ENCODE data around the gene TMEM202. TPM values are rescaled to one million over a fixed set of nuclear protein-coding genes. Genes with fewer than 3 reads are reported as not detected.
"Not testable (repeated sequence)": the region's sequence is repeated elsewhere in the genome, so short reads cannot be mapped to it uniquely, and the experiment has no call there.

TMEM202 gene
- total RNA-seq, 1 donor from 2014 or later = not detected

GRCh38 chr15:72396331-72396730, 1.8 kb upstream of the TMEM202 start:
- not testable (repeated sequence) for H3K27me3 ChIP-seq (ENCODE audit: control insufficient read depth in 3 of 3, insufficient read depth in 3 of 3, low read length in 3 of 3); H3K27ac ChIP-seq (ENCODE audit: low read depth, low read length); H3K9me3 ChIP-seq (ENCODE audit: control insufficient read depth in 3 of 3, low read length in 3 of 3); H3K4me1 ChIP-seq (ENCODE audit: control insufficient read depth in 3 of 3, insufficient read depth in 3 of 3, low read length in 3 of 3); H3K36me3 ChIP-seq (ENCODE audit: control insufficient read depth in 3 of 3, insufficient read depth in 3 of 3, low read length in 3 of 3); H3K9ac ChIP-seq (ENCODE audit: low read depth in 1 of 3, low read length in 3 of 3); H3K4me3 ChIP-seq (ENCODE audit: low read length in 3 of 3)

- Histone ChIP-seq H3K4me1 (ENCODE audit: control insufficient read depth in 3 of 3, insufficient read depth in 3 of 3, low read length in 3 of 3) (no peaks in the 10 kb centered on the region), H3K27ac (ENCODE audit: low read depth, low read length) (no peak overlapping the region), H3K9ac (ENCODE audit: low read depth in 1 of 3, low read length in 3 of 3) (no peak overlapping the region), H3K4me3 (ENCODE audit: low read length in 3 of 3) (no peak overlapping the region), H3K27me3 (ENCODE audit: control insufficient read depth in 3 of 3, insufficient read depth in 3 of 3, low read length in 3 of 3) (peaks cover 2 to 8% (median 4%) of the 10 kb centered on the region in 3 donors), H3K9me3 (ENCODE audit: control insufficient read depth in 3 of 3, low read length in 3 of 3) (no peaks in the 10 kb centered on the region), H3K36me3 (ENCODE audit: control insufficient read depth in 3 of 3, insufficient read depth in 3 of 3, low read length in 3 of 3) (no peaks in the 10 kb centered on the region)
These were observed 543 bp downstream of the TMEM202 start for GRCh38 chr15:72398648-72399047.

- H3K36me3 ChIP-seq (ENCODE audit: control insufficient read depth in 3 of 3, insufficient read depth in 3 of 3, low read length in 3 of 3) = no peaks in the 10 kb centered on the region
- peaks cover 2 to 8% (median 4%) of the 10 kb centered on the region in 3 donors for H3K27me3 ChIP-seq (ENCODE audit: control insufficient read depth in 3 of 3, insufficient read depth in 3 of 3, low read length in 3 of 3)
- H3K27ac ChIP-seq (ENCODE audit: low read depth, low read length) = no peak overlapping the region
- no peak overlapping the region for H3K4me3 ChIP-seq (ENCODE audit: low read length in 3 of 3)
- H3K4me1 ChIP-seq (ENCODE audit: control insufficient read depth in 3 of 3, insufficient read depth in 3 of 3, low read length in 3 of 3) = no peaks in the 10 kb centered on the region
- H3K9ac ChIP-seq (ENCODE audit: low read depth in 1 of 3, low read length in 3 of 3) = no peak overlapping the region
- no peaks in the 10 kb centered on the region for H3K9me3 ChIP-seq (ENCODE audit: control insufficient read depth in 3 of 3, low read length in 3 of 3)
These were observed 4.6 kb downstream of the TMEM202 start for GRCh38 chr15:72402726-72403125.

- H3K9ac ChIP-seq (ENCODE audit: low read depth in 1 of 3, low read length in 3 of 3) = no peak overlapping the region
- no peaks in the 10 kb centered on the region for H3K36me3 ChIP-seq (ENCODE audit: control insufficient read depth in 3 of 3, insufficient read depth in 3 of 3, low read length in 3 of 3)
- no peaks in the 10 kb centered on the region for H3K4me1 ChIP-seq (ENCODE audit: control insufficient read depth in 3 of 3, insufficient read depth in 3 of 3, low read length in 3 of 3)
- peaks cover 0 to 8% (median 4%) of the 10 kb centered on the region in 3 donors for H3K27me3 ChIP-seq (ENCODE audit: control insufficient read depth in 3 of 3, insufficient read depth in 3 of 3, low read length in 3 of 3)
- H3K4me3 ChIP-seq (ENCODE audit: low read length in 3 of 3) = no peak overlapping the region
- H3K9me3 ChIP-seq (ENCODE audit: control insufficient read depth in 3 of 3, low read length in 3 of 3) = no peaks in the 10 kb centered on the region
- no peak overlapping the region for H3K27ac ChIP-seq (ENCODE audit: low read depth, low read length)
These were observed 6.3 kb downstream of the TMEM202 start for GRCh38 chr15:72404356-72404755.

- Histone ChIP-seq H3K9me3 (ENCODE audit: control insufficient read depth in 3 of 3, low read length in 3 of 3) (no peaks in the 10 kb centered on the region), H3K9ac (ENCODE audit: low read depth in 1 of 3, low read length in 3 of 3) (no peak overlapping the region), H3K27ac (ENCODE audit: low read depth, low read length) (no peak overlapping the region), H3K27me3 (ENCODE audit: control insufficient read depth in 3 of 3, insufficient read depth in 3 of 3, low read length in 3 of 3) (peaks cover 0 to 8% (median 4%) of the 10 kb centered on the region in 3 donors), H3K4me3 (ENCODE audit: low read length in 3 of 3) (no peak overlapping the region), H3K36me3 (ENCODE audit: control insufficient read depth in 3 of 3, insufficient read depth in 3 of 3, low read length in 3 of 3) (no peaks in the 10 kb centered on the region), H3K4me1 (ENCODE audit: control insufficient read depth in 3 of 3, insufficient read depth in 3 of 3, low read length in 3 of 3) (no peaks in the 10 kb centered on the region)
These were observed 6.7 kb downstream of the TMEM202 start for GRCh38 chr15:72404841-72405240.

GRCh38 chr15:72406936-72407335, 8.8 kb downstream of the TMEM202 start:
- H3K4me1 ChIP-seq (ENCODE audit: control insufficient read depth in 3 of 3, insufficient read depth in 3 of 3, low read length in 3 of 3) = no peaks in the 10 kb centered on the region
- H3K9ac ChIP-seq (ENCODE audit: low read depth in 1 of 3, low read length in 3 of 3) = no peak overlapping the region
- peaks cover 0 to 8% (median 4%) of the 10 kb centered on the region in 3 donors for H3K27me3 ChIP-seq (ENCODE audit: control insufficient read depth in 3 of 3, insufficient read depth in 3 of 3, low read length in 3 of 3)
- no peak overlapping the region for H3K4me3 ChIP-seq (ENCODE audit: low read length in 3 of 3)
- no peaks in the 10 kb centered on the region for H3K36me3 ChIP-seq (ENCODE audit: control insufficient read depth in 3 of 3, insufficient read depth in 3 of 3, low read length in 3 of 3)
- H3K9me3 ChIP-seq (ENCODE audit: control insufficient read depth in 3 of 3, low read length in 3 of 3) = no peaks in the 10 kb centered on the region
- no peak overlapping the region for H3K27ac ChIP-seq (ENCODE audit: low read depth, low read length)

GRCh38 chr15:72411111-72411510, 13.0 kb downstream of the TMEM202 start:
- H3K4me1 ChIP-seq (ENCODE audit: control insufficient read depth in 3 of 3, insufficient read depth in 3 of 3, low read length in 3 of 3) = no peaks in the 10 kb centered on the region
- no peaks in the 10 kb centered on the region for H3K36me3 ChIP-seq (ENCODE audit: control insufficient read depth in 3 of 3, insufficient read depth in 3 of 3, low read length in 3 of 3)
- H3K9me3 ChIP-seq (ENCODE audit: control insufficient read depth in 3 of 3, low read length in 3 of 3) = no peaks in the 10 kb centered on the region
- no peaks in the 10 kb centered on the region for H3K27me3 ChIP-seq (ENCODE audit: control insufficient read depth in 3 of 3, insufficient read depth in 3 of 3, low read length in 3 of 3)
- H3K4me3 ChIP-seq (ENCODE audit: low read length in 3 of 3) = no peak overlapping the region
- no peak overlapping the region for H3K9ac ChIP-seq (ENCODE audit: low read depth in 1 of 3, low read length in 3 of 3)
- no peak overlapping the region for H3K27ac ChIP-seq (ENCODE audit: low read depth, low read length)

- Histone ChIP-seq H3K4me1 (ENCODE audit: control insufficient read depth in 3 of 3, insufficient read depth in 3 of 3, low read length in 3 of 3) (no peaks in the 10 kb centered on the region), H3K4me3 (ENCODE audit: low read length in 3 of 3) (no peak overlapping the region), H3K27ac (ENCODE audit: low read depth, low read length) (no peak overlapping the region), H3K27me3 (ENCODE audit: control insufficient read depth in 3 of 3, insufficient read depth in 3 of 3, low read length in 3 of 3) (no peaks in the 10 kb centered on the region), H3K9me3 (ENCODE audit: control insufficient read depth in 3 of 3, low read length in 3 of 3) (no peaks in the 10 kb centered on the region), H3K36me3 (ENCODE audit: control insufficient read depth in 3 of 3, insufficient read depth in 3 of 3, low read length in 3 of 3) (no peaks in the 10 kb centered on the region), H3K9ac (ENCODE audit: low read depth in 1 of 3, low read length in 3 of 3) (no peak overlapping the region)
These were observed 13.4 kb downstream of the TMEM202 start for GRCh38 chr15:72411544-72411943.

- H3K27ac ChIP-seq (ENCODE audit: low read depth, low read length); H3K9me3 ChIP-seq (ENCODE audit: control insufficient read depth in 3 of 3, low read length in 3 of 3); H3K4me1 ChIP-seq (ENCODE audit: control insufficient read depth in 3 of 3, insufficient read depth in 3 of 3, low read length in 3 of 3); H3K27me3 ChIP-seq (ENCODE audit: control insufficient read depth in 3 of 3, insufficient read depth in 3 of 3, low read length in 3 of 3); H3K36me3 ChIP-seq (ENCODE audit: control insufficient read depth in 3 of 3, insufficient read depth in 3 of 3, low read length in 3 of 3); H3K4me3 ChIP-seq (ENCODE audit: low read length in 3 of 3); H3K9ac ChIP-seq (ENCODE audit: low read depth in 1 of 3, low read length in 3 of 3): not testable (repeated sequence)
These were observed 15.2 kb downstream of the TMEM202 start for GRCh38 chr15:72413337-72413736.

- Histone ChIP-seq H3K9me3 (ENCODE audit: control insufficient read depth in 3 of 3, low read length in 3 of 3) (no peaks in the 10 kb centered on the region), H3K36me3 (ENCODE audit: control insufficient read depth in 3 of 3, insufficient read depth in 3 of 3, low read length in 3 of 3) (no peaks in the 10 kb centered on the region), H3K4me1 (ENCODE audit: control insufficient read depth in 3 of 3, insufficient read depth in 3 of 3, low read length in 3 of 3) (no peaks in the 10 kb centered on the region), H3K9ac (ENCODE audit: low read depth in 1 of 3, low read length in 3 of 3) (no peak overlapping the region), H3K27me3 (ENCODE audit: control insufficient read depth in 3 of 3, insufficient read depth in 3 of 3, low read length in 3 of 3) (no peaks in the 10 kb centered on the region), H3K4me3 (ENCODE audit: low read length in 3 of 3) (no peak overlapping the region), H3K27ac (ENCODE audit: low read depth, low read length) (no peak overlapping the region)
These were observed 17.2 kb downstream of the TMEM202 start for GRCh38 chr15:72415304-72415703.

- not testable (repeated sequence) for H3K4me1 ChIP-seq (ENCODE audit: control insufficient read depth in 3 of 3, insufficient read depth in 3 of 3, low read length in 3 of 3); H3K4me3 ChIP-seq (ENCODE audit: low read length in 3 of 3); H3K36me3 ChIP-seq (ENCODE audit: control insufficient read depth in 3 of 3, insufficient read depth in 3 of 3, low read length in 3 of 3); H3K27ac ChIP-seq (ENCODE audit: low read depth, low read length); H3K9me3 ChIP-seq (ENCODE audit: control insufficient read depth in 3 of 3, low read length in 3 of 3); H3K9ac ChIP-seq (ENCODE audit: low read depth in 1 of 3, low read length in 3 of 3); H3K27me3 ChIP-seq (ENCODE audit: control insufficient read depth in 3 of 3, insufficient read depth in 3 of 3, low read length in 3 of 3)
These were observed 21.7 kb downstream of the TMEM202 start for GRCh38 chr15:72419768-72420167.
